GM23248 (cell line): ENCODE results near the gene JAML. TPM values are rescaled to one million over a fixed set of nuclear protein-coding genes. Genes with fewer than 3 reads are reported as not detected.

Source experiments
- DNase-seq: peaks from one replicate; pipeline ENCODE4 v3.0.0-alpha.2; 2015
- H2AFZ ChIP-seq: fragments of 200-600 bp; sonication (generic); 2 replicates; pipeline ENCODE4 v1.6.1; 2016; ENCODE audit warnings: antibody characterized with exemption
- H3F3A ChIP-seq: fragments of 200-600 bp; sonication (generic); 2 replicates; pipeline ENCODE4 v1.6.1; 2016; ENCODE audit warnings: mild to moderate bottlenecking, antibody characterized with exemption, mixed run types; ENCODE audit not compliant: insufficient read depth
- H3K27ac ChIP-seq: fragments of 200-600 bp; sonication (generic); 2 replicates; pipeline ENCODE4 v1.5.1; 2016; ENCODE audit warnings: mild to moderate bottlenecking
- H3K27me3 ChIP-seq: fragments of 200-600 bp; sonication (generic); replicated peaks from 2 replicates; pipeline ENCODE4 v1.6.1; 2016; ENCODE audit warnings: mild to moderate bottlenecking; ENCODE audit not compliant: insufficient read depth
- H3K36me3 ChIP-seq: fragments of 200-600 bp; sonication (generic); 2 replicates; pipeline ENCODE4 v1.6.1; 2016; ENCODE audit warnings: low read depth, mild to moderate bottlenecking
- H3K4me1 ChIP-seq: fragments of 200-600 bp; sonication (generic); 2 replicates; pipeline ENCODE4 v1.6.1; 2016; ENCODE audit warnings: mild to moderate bottlenecking; ENCODE audit not compliant: insufficient read depth
- H3K4me2 ChIP-seq: fragments of 200-600 bp; sonication (generic); one replicate; pipeline ENCODE4 v1.6.1; 2016; ENCODE audit warnings: mild to moderate bottlenecking; ENCODE audit not compliant: unreplicated experiment
- H3K4me3 ChIP-seq: fragments of 200-600 bp; sonication (generic); 2 replicates; pipeline ENCODE4 v1.5.1; 2016; ENCODE audit warnings: mild to moderate bottlenecking
- H3K79me2 ChIP-seq: fragments of 200-600 bp; sonication (generic); 2 replicates; pipeline ENCODE4 v1.6.1; 2016; ENCODE audit warnings: mild to moderate bottlenecking; ENCODE audit not compliant: insufficient read depth
- H3K9ac ChIP-seq: fragments of 200-600 bp; sonication (generic); 2 replicates; pipeline ENCODE4 v1.6.1; 2016; ENCODE audit warnings: mild to moderate bottlenecking
- H3K9me2 ChIP-seq: fragments of 200-600 bp; sonication (generic); 2 replicates; pipeline ENCODE4 v1.6.1; 2016; ENCODE audit warnings: mixed run types, mild to moderate bottlenecking, moderate library complexity; ENCODE audit not compliant: insufficient read depth
- H3K9me3 ChIP-seq: fragments of 200-600 bp; sonication (generic); one replicate; pipeline ENCODE4 v1.6.1; 2017; ENCODE audit warnings: low read depth
- H4K20me1 ChIP-seq: fragments of 200-600 bp; sonication (generic); 2 replicates; pipeline ENCODE4 v1.6.0; 2016; ENCODE audit not compliant: insufficient read depth
- EZH2 ChIP-seq: fragments of 200-600 bp; sonication (generic); IDR thresholded peaks from 2 replicates; pipeline ENCODE4 v1.6.1; 2018; ENCODE audit warnings: antibody characterized with exemption, mild to moderate bottlenecking; ENCODE audit not compliant: insufficient read depth, poor library complexity, severe bottlenecking
- EZH2phosphoT487 ChIP-seq: fragments of 200-600 bp; sonication (generic); IDR thresholded peaks from 2 replicates; pipeline ENCODE4 v1.6.1; 2018; ENCODE audit warnings: antibody characterized with exemption, moderate library complexity, mild to moderate bottlenecking, low read depth; ENCODE audit not compliant: insufficient read depth
- WGBS, 2 experiments: methylation state at CpG; one replicate each; pipeline ENCODE4 v1.1.6; 2015 to 2017; ENCODE audit warnings: low lambda C conversion rate in 2 of 2, low coverage in 1 of 2; ENCODE audit errors: missing lambda C conversion rate in 2 of 2; 5-methylcytosine and 5-hydroxymethylcytosine counted together
- in situ Hi-C: fragments of 300-500 bp; cut with MboI; formaldehyde crosslinking; loops from 2 replicates; pipeline ENCODE4 v1.15.0; 2020
- polyA plus RNA-seq: library from polyadenylated mRNA; unstranded; fragments of >200 nt; fragmentation: Nextera tagmentation; extraction: Ambion mirVana; gene quantifications from 2 replicates; pipeline ENCODE4 v1.2.1, GENCODE V29; 2016
- small RNA-seq: library from RNA; depleted of rRNA; stranded (forward); fragments of <200 nt; gene quantifications from one replicate; pipeline ENCODE3, GENCODE V24; 2014; ENCODE audit warnings: low read depth, low replicate concordance
- total RNA-seq: library from RNA; depleted of rRNA; stranded (reverse); fragments of >200 nt; shearing (Covaris generic); gene quantifications from 2 replicates; pipeline ENCODE4 v1.2.3, GENCODE V29; 2014; rRNA removed

The JAML gene
- total and polyA plus RNA-seq, 2 experiments from 2014 or later, result not detected

DNA sequence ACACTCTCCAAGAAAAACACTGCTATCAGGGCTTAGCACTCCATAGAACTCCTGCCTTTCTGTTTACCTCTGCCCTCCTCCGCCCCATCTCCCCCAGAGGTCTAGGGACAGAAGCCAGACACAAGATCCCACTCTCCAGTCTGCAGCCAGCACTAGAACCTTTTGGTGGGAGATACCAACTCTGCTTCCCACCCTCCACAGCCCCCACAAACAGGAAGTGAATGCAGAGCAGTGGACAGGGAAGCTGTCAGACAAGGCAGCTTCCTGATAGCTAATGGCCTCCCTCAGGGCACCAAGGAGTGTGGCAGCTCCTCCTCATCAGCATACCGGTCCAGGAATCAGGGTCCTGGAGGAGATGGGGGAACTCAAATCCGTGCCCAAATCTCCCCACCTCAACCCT lies 77.3 kb downstream of the JAML start:
- no peaks in the 10 kb centered on the region for H3K4me1 ChIP-seq
- H3K36me3 ChIP-seq, result no peaks in the 10 kb centered on the region
- no peaks in the 10 kb centered on the region for H3K9me2 ChIP-seq
- H3F3A ChIP-seq, result no peaks in the 10 kb centered on the region; the same call in 1 of the 2 replicates
- no peak overlapping the region for H3K4me3 ChIP-seq
- no peak overlapping the region for H3K4me2 ChIP-seq
- DNase-seq, result no peak
- H3K79me2 ChIP-seq, result no peaks in the 10 kb centered on the region
- no peak overlapping the region for H3K27ac ChIP-seq
- H3K9me3 ChIP-seq, result no peaks in the 10 kb centered on the region
- in situ Hi-C loops, result no loop called here
- H4K20me1 ChIP-seq, result no peaks in the 10 kb centered on the region
- no peak overlapping the region for H2AFZ ChIP-seq
- no peak overlapping the region for H3K9ac ChIP-seq
- 66 to 69% methylated on average over 3 of the region's 3 CpGs for WGBS, 2 experiments
- TF ChIP-seq EZH2, result no peak
- TF ChIP-seq EZH2phosphoT487, result no peak
- H3K27me3 ChIP-seq, result peaks cover 59% of the 10 kb centered on the region

DNA sequence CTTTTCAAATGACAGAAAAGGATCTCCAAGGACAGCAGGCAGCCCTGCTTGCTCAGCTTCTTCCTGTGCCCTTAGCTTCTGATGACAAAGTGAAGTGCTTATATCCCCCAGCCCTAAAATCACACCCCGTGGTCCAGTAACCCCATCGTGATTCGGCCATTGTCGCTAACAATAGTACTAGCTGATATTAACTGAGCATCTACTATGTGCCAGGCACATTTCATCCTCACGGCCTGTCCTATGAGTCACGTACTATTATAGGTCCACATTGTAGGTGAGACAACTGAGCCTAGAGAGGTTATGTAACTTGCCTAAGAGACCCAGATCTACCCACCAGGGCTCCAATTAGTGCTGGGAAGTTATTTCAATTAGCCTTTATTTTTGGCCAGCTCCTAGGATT lies 78.3 kb downstream of the JAML start:
- Histone ChIP-seq H3K27ac (no peak overlapping the region), H3K9me2 (no peaks in the 10 kb centered on the region), H3F3A (no peaks in the 10 kb centered on the region; the same call in 1 of the 2 replicates), H3K36me3 (no peaks in the 10 kb centered on the region), H2AFZ (no peak overlapping the region), H3K27me3 (peaks cover 50% of the 10 kb centered on the region), H3K9me3 (no peaks in the 10 kb centered on the region), H3K79me2 (no peaks in the 10 kb centered on the region), H3K9ac (no peak overlapping the region), H3K4me2 (no peak overlapping the region), H4K20me1 (no peaks in the 10 kb centered on the region), H3K4me3 (no peak overlapping the region), H3K4me1 (no peaks in the 10 kb centered on the region)
- in situ Hi-C loops, result no loop called here
- DNase-seq, result no peak
- TF ChIP-seq EZH2phosphoT487 (no peak), EZH2 (no peak)
- WGBS, 2 experiments, result 89 to 96% methylated on average over 6 of the region's 6 CpGs

DNA sequence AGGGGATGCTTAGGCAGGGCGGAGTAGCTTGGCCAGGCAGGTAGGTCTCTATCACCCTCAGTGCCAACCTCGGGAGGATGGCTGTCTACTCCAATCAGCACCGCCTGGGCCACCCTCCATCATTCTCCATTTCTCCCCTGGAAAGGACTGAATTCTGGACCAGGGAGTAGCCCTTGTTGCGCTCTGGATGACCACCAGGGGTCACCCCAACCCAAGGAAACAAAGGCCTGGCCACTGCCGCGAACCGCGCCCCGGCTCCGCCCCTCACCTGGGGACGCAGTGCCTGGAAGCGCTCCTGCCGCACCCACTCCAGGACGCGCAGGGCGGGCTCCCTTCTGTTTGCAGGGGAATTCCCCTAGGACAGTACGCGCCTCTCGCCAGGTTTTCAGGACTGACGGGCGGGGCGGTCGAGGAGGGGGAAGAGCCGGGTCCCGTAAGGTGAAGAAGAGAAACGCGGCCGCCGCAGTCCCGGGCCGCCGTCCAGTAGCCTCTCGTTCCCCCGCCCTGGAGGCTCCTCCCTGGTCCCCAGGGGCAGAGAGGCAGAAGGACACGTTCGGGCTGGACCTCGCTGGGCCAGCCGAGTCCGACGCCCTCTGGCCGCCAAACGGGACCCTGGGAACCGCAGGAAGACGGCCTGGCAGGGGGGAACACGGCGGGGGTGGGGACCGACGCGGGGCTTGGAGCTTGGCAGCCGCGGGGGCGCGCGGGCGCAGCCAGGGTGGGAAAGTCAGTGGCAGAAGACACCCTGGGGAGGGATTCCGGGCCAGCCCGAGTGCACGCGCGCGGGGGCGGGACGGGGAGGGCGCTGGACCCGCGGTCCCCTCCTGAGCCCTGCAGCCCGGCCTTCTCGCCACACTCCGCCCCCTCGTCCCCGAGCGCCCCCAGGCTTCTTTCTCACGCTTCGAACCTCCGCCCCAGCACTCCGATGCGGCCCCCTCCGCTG lies 79.3 kb downstream of the JAML start:
- 2 to 4% methylated on average over 23 to 63 of the region's 78 CpGs for WGBS, 2 experiments

DNA sequence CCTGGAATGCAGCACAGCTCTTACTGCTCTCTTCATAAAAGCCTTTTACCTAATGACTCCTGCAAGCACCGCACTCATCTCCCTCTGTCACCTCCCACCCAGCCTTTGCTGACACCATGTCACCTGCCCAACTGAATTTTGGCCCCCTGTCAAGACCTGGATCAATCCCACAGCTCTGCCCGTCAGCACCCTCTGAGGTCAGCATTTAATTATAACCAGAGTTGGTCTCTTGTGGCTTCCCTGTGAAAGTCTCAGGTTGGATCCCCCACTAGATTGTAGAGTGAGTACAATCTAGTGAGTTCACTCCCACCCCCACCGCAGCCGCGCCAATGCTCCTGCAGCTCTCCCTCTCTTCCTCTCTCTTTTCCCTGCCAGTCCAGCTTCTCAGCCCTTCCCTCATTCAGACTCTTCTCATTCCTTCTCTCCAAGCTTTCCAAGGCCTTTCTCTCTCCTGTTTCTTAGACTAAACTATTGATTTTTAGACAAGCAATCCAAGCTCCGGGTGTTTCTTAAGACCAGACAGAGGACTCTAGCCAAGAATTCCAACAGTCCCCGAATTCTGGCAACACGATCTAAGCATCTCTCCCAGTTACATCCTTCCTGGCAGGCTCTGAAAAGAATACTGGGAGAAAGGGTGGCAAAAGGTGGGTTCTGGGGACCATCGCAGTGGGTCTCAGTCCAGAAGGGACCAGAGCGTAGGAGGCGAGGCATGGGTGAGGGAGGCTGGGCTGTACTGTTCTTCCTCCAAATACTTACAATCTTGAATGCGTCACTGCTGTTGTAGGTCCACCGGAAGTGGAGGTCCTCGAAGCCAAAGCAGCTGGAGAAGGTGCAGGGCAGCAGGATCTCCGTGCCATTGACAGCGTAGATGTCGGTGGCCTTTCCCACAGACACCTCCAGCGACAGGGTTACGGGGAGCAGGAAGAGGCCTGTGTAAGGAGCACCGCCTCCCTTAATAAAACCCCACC lies 80.2 kb downstream of the JAML start:
- Histone ChIP-seq H3K9ac (no peak overlapping the region), H3K9me3 (no peaks in the 10 kb centered on the region), H3K4me2 (no peak overlapping the region), H3F3A (no peaks in the 10 kb centered on the region; the same call in 1 of the 2 replicates), H3K9me2 (no peaks in the 10 kb centered on the region), H2AFZ (no peak overlapping the region), H3K4me1 (no peaks in the 10 kb centered on the region), H3K79me2 (no peaks in the 10 kb centered on the region), H3K27ac (no peak overlapping the region), H4K20me1 (no peaks in the 10 kb centered on the region), H3K36me3 (no peaks in the 10 kb centered on the region), H3K27me3 (peaks cover 42% of the 10 kb centered on the region), H3K4me3 (no peak overlapping the region)
- WGBS, 2 experiments, result 19 to 21% methylated on average over 20 of the region's 20 CpGs
- no peak for TF ChIP-seq EZH2
- no peak for TF ChIP-seq EZH2phosphoT487
- no peak for DNase-seq
- in situ Hi-C loops, result no loop called here

More for the DNA sequence above, 79.3 kb downstream of the JAML start:
- in situ Hi-C loops, result no loop called here
- Histone ChIP-seq H3K9me2 (no peaks in the 10 kb centered on the region), H3K9me3 (no peaks in the 10 kb centered on the region), H2AFZ (peak overlapping the region; percentile 95), H3K4me3 (peak overlapping the region; percentile 77), H3K4me1 (no peaks in the 10 kb centered on the region), H3K36me3 (no peaks in the 10 kb centered on the region), H3F3A (no peaks in the 10 kb centered on the region; the same call in 1 of the 2 replicates), H4K20me1 (no peaks in the 10 kb centered on the region), H3K27ac (no peak overlapping the region), H3K27me3 (peaks cover 43% of the 10 kb centered on the region), H3K79me2 (no peaks in the 10 kb centered on the region), H3K9ac (no peak overlapping the region), H3K4me2 (peak overlapping the region; percentile 88)
- peak; percentile 69 for DNase-seq
- TF ChIP-seq EZH2phosphoT487 (no peak), EZH2 (no peak)

Small RNA genes lying within 50 kb of the gene (small RNA-seq; reads per million reads assigned to genes)
- gene HSPE1P18, result not detected

Other genes with a start within 250 kb of the JAML start
- not detected in 2 replicates for gene IL10RA, start 238.6 kb downstream of the JAML start, total RNA-seq
- not detected in 2 replicates for gene IL10RA, start 238.6 kb downstream of the JAML start, polyA plus RNA-seq
- gene TMPRSS4, start 147.9 kb downstream of the JAML start, total RNA-seq, result not detected in 2 replicates
- not detected in 2 replicates for gene TMPRSS4, start 147.9 kb downstream of the JAML start, polyA plus RNA-seq
- not detected in 2 replicates for gene SMIM35, start 138.0 kb downstream of the JAML start, total RNA-seq
- not detected in 2 replicates for gene SMIM35, start 138.0 kb downstream of the JAML start, polyA plus RNA-seq
- gene SCN4B, start 72.2 kb downstream of the JAML start, total RNA-seq, result not detected in 2 replicates
- gene SCN4B, start 72.2 kb downstream of the JAML start, polyA plus RNA-seq, result not detected in 2 replicates
- gene SCN2B, start 48.4 kb downstream of the JAML start, total RNA-seq, result not detected in 2 replicates
- not detected in 2 replicates for gene SCN2B, start 48.4 kb downstream of the JAML start, polyA plus RNA-seq
- 1.3 and 2.4 TPM in 2 replicates for gene MPZL3, start 27.4 kb upstream of the JAML start, total RNA-seq
- 0.72 and 0.78 TPM in 2 replicates for gene MPZL3, start 27.4 kb upstream of the JAML start, polyA plus RNA-seq
- gene MPZL2, start 39.3 kb upstream of the JAML start, total RNA-seq, result not detected in 2 replicates
- gene MPZL2, start 39.3 kb upstream of the JAML start, polyA plus RNA-seq, result not detected in 2 replicates
- not detected in 2 replicates for gene CD3E, start 79.7 kb upstream of the JAML start, total RNA-seq
- not detected in 2 replicates for gene CD3E, start 79.7 kb upstream of the JAML start, polyA plus RNA-seq
- not detected in 2 replicates for gene CD3D, start 117.7 kb upstream of the JAML start, total RNA-seq
- not detected in 2 replicates for gene CD3D, start 117.7 kb upstream of the JAML start, polyA plus RNA-seq
- gene CD3G, start 119.3 kb upstream of the JAML start, total RNA-seq, result not detected in 2 replicates
- gene CD3G, start 119.3 kb upstream of the JAML start, polyA plus RNA-seq, result not detected in 2 replicates
- gene UBE4A, start 134.6 kb upstream of the JAML start, total RNA-seq, result 48.2 and 50.6 TPM in 2 replicates
- 25.1 and 25.4 TPM in 2 replicates for gene UBE4A, start 134.6 kb upstream of the JAML start, polyA plus RNA-seq
- 32.3 and 79.4 TPM in 2 replicates for gene ATP5MG, start 176.6 kb upstream of the JAML start, total RNA-seq
- gene ATP5MG, start 176.6 kb upstream of the JAML start, polyA plus RNA-seq, result 414 and 426 TPM in 2 replicates
- 19.1 TPM in 2 replicates for gene KMT2A, start 211.5 kb upstream of the JAML start, total RNA-seq
- 7.6 and 8.1 TPM in 2 replicates for gene KMT2A, start 211.5 kb upstream of the JAML start, polyA plus RNA-seq